Measurements from ENCODE around the gene KREMEN1. TPM values are rescaled to one million over a fixed set of nuclear protein-coding genes. Genes with fewer than 3 reads are reported as not detected.

The KREMEN1 gene
- total RNA-seq, 1 donor from 2014 or later = 20.5 TPM

DNA sequence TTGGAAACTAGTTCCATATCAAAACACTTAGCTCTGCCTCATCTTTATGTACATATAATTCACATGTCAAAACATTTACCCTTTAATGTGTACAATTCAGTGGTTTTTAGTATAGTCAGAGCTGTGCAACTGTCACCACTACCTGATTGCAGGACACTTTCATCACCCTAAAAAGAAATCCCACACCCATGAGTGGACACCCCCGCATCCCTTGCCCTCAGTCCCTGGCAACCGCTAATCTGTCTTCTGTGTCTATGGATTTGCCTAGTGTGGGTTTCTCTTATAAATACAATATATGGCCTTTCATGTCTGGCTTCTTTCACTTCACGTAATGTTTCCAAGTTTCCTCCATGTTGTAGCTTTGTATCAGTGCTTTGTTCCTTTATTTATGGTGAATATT is 124.3 kb downstream of the KREMEN1 start:
- H3K27ac Mint-ChIP-seq (ENCODE audit: unreplicated experiment) = no peak overlapping the region
- DNase-seq = no peak
- H3K9me3 Mint-ChIP-seq (ENCODE audit: unreplicated experiment) = peaks cover 3% of the 10 kb centered on the region
- H3K36me3 Mint-ChIP-seq (ENCODE audit: unreplicated experiment) = no peaks in the 10 kb centered on the region
- no peak overlapping the region for H3K4me3 Mint-ChIP-seq (ENCODE audit: unreplicated experiment)
- TF ChIP-seq, protein P1, sequence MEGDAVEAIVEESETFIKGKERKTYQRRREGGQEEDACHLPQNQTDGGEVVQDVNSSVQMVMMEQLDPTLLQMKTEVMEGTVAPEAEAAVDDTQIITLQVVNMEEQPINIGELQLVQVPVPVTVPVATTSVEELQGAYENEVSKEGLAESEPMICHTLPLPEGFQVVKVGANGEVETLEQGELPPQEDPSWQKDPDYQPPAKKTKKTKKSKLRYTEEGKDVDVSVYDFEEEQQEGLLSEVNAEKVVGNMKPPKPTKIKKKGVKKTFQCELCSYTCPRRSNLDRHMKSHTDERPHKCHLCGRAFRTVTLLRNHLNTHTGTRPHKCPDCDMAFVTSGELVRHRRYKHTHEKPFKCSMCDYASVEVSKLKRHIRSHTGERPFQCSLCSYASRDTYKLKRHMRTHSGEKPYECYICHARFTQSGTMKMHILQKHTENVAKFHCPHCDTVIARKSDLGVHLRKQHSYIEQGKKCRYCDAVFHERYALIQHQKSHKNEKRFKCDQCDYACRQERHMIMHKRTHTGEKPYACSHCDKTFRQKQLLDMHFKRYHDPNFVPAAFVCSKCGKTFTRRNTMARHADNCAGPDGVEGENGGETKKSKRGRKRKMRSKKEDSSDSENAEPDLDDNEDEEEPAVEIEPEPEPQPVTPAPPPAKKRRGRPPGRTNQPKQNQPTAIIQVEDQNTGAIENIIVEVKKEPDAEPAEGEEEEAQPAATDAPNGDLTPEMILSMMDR (IDR thresholded peaks at IDR 0.05; ENCODE audit: partially characterized antibody, unreplicated experiment) = no peak
- H3K27me3 Mint-ChIP-seq (ENCODE audit: unreplicated experiment) = peaks cover 6% of the 10 kb centered on the region
- H3K4me1 Mint-ChIP-seq (ENCODE audit: low read depth, unreplicated experiment) = no peaks in the 10 kb centered on the region

DNA sequence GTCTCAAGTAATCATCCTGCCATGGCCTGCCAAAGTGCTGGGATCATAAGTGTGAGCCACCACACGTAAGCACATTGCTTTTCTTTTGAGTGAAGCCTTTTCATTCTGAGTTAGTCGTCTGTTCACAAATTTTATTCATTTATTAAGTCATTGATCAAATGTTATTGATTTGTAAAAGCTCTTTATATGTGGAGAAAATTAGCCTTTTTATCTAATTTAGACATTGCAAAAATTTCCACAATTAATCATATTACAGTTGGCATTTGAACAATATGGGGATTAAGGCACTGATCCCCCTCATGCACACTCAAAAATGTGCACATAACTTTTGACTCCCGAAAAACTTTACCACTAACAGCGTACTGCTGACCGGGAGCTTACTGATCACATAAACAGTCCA is 125.4 kb downstream of the KREMEN1 start:
- H3K27ac Mint-ChIP-seq (ENCODE audit: unreplicated experiment) = no peak overlapping the region
- peaks cover 1% of the 10 kb centered on the region for H3K4me1 Mint-ChIP-seq (ENCODE audit: low read depth, unreplicated experiment)
- no peak for DNase-seq
- H3K27me3 Mint-ChIP-seq (ENCODE audit: unreplicated experiment) = peaks cover 6% of the 10 kb centered on the region
- H3K4me3 Mint-ChIP-seq (ENCODE audit: unreplicated experiment) = no peak overlapping the region
- TF ChIP-seq, protein P1 (IDR thresholded peaks at IDR 0.05; ENCODE audit: partially characterized antibody, unreplicated experiment) = no peak
- no peaks in the 10 kb centered on the region for H3K36me3 Mint-ChIP-seq (ENCODE audit: unreplicated experiment)
- peaks cover 3% of the 10 kb centered on the region for H3K9me3 Mint-ChIP-seq (ENCODE audit: unreplicated experiment)

DNA sequence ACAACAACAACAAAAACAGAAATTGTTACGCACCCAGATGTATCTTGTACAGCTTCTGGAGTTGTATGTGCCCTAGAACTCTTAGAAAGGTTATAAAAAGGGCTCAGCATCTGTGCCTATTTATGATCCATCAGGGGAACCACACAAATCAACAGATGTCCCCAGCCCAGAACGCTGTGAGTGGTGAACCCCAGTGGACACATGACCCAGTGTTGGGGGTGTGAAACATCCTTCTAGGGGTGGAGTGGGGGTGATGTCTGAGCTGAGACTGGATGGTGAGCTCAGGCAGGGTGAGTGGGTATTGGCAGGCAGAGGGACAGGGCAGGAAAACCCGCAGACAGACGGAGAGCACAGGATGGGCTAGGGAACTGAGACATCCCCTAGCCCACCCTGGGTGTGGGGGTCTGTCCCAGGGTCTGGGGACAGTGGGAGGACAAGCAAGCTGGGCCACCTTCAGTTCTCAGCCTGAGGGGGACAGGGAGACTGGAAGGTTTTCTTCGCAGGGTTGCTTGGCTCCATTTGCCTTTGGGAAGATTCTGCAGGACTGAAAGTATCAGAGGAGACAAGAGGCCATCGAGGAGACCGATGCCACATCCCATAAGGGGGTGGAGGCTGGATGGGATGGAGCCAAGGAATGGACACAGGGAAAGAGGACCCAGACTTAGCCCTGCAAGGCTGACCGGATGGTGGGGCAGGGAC is 127.0 kb downstream of the KREMEN1 start:
- TF ChIP-seq, protein P1 (IDR thresholded peaks at IDR 0.05; ENCODE audit: partially characterized antibody, unreplicated experiment) = no peak
- no peaks in the 10 kb centered on the region for H3K36me3 Mint-ChIP-seq (ENCODE audit: unreplicated experiment)
- H3K4me3 Mint-ChIP-seq (ENCODE audit: unreplicated experiment) = no peak overlapping the region
- H3K27me3 Mint-ChIP-seq (ENCODE audit: unreplicated experiment) = peaks cover 8% of the 10 kb centered on the region
- H3K9me3 Mint-ChIP-seq (ENCODE audit: unreplicated experiment) = peaks cover 3% of the 10 kb centered on the region
- DNase-seq = peak; percentile 4
- peaks cover 1% of the 10 kb centered on the region for H3K4me1 Mint-ChIP-seq (ENCODE audit: low read depth, unreplicated experiment)
- no peak overlapping the region for H3K27ac Mint-ChIP-seq (ENCODE audit: unreplicated experiment)

DNA sequence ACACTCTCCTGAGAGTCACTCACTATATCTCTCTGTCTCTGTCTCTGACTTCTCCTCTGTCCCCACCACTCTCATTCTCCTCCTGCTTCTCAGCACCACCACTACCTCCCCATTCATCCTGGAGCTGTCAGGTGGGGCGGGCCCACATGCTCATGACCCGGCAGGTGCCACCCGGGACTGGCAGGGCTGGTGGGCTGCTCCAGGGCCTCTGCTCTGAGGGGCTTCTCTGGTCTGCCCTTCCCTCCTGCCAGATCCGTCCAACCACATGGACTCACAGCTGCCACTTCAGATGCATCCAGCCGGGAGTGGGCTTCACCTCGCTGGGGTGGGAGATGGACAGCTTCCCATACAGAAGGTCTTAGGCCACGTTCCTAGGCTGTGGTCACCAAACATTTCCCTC is 128.1 kb downstream of the KREMEN1 start:
- H3K27ac Mint-ChIP-seq (ENCODE audit: unreplicated experiment) = no peak overlapping the region
- peaks cover 10% of the 10 kb centered on the region for H3K27me3 Mint-ChIP-seq (ENCODE audit: unreplicated experiment)
- H3K4me3 Mint-ChIP-seq (ENCODE audit: unreplicated experiment) = no peak overlapping the region
- H3K9me3 Mint-ChIP-seq (ENCODE audit: unreplicated experiment) = peaks cover 3% of the 10 kb centered on the region
- H3K36me3 Mint-ChIP-seq (ENCODE audit: unreplicated experiment) = no peaks in the 10 kb centered on the region
- TF ChIP-seq, protein P1 (IDR thresholded peaks at IDR 0.05; ENCODE audit: partially characterized antibody, unreplicated experiment) = no peak
- peaks cover 1% of the 10 kb centered on the region for H3K4me1 Mint-ChIP-seq (ENCODE audit: low read depth, unreplicated experiment)
- DNase-seq = no peak

DNA sequence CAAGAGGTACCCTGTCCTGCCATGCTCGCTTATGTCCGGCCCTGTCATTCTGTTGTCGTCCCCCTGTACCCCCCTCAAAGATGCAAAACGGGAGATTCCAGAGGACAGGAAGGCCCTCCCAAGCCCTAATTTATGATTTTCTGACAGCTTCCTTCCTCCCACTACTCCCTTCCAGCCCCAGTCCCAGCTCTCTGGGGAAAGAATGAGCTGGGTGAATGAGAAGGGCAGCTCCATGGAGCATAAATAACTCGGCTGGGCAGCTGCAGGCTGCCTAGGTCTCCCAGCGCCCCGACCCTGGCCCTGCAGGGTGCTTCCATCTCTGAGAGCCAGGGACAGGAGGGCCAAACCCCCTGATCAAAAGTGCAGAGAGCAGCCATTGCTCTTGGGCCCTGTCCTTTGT is 128.9 kb downstream of the KREMEN1 start:
- TF ChIP-seq, protein P1 (IDR thresholded peaks at IDR 0.05; ENCODE audit: partially characterized antibody, unreplicated experiment) = no peak
- Mint-ChIP-seq H3K4me1 (ENCODE audit: low read depth, unreplicated experiment) (peaks cover 3% of the 10 kb centered on the region), H3K27ac (ENCODE audit: unreplicated experiment) (no peak overlapping the region), H3K9me3 (ENCODE audit: unreplicated experiment) (peaks cover 3% of the 10 kb centered on the region), H3K36me3 (ENCODE audit: unreplicated experiment) (no peaks in the 10 kb centered on the region), H3K4me3 (ENCODE audit: unreplicated experiment) (no peak overlapping the region), H3K27me3 (ENCODE audit: unreplicated experiment) (peaks cover 10% of the 10 kb centered on the region)
- no peak for DNase-seq
